Neural cell (in vitro differentiated cells): ENCODE measurements around the gene TRIM37. TPM values are rescaled to one million over a fixed set of nuclear protein-coding genes. Genes with fewer than 3 reads are reported as not detected.

Experiments
- H2AFZ ChIP-seq: fragments of 200-600, 300-800 bp; sonication (generic), shearing (Covaris generic); 2 replicates; pipeline ENCODE4 v1.6.0; 2014; ENCODE audit warnings: low read depth, mild to moderate bottlenecking, antibody characterized with exemption, low read length, moderate library complexity
- H3F3A ChIP-seq: fragments of 200-600 bp; shearing (Covaris generic); 2 replicates; pipeline ENCODE4 v1.6.1; 2016; ENCODE audit warnings: mild to moderate bottlenecking, moderate library complexity, mixed read lengths, antibody characterized with exemption, low read length; ENCODE audit not compliant: insufficient read depth, poor library complexity, severe bottlenecking
- H3K27ac ChIP-seq: fragments of 200-600, 300-800 bp; sonication (generic), shearing (Covaris generic); 2 replicates; pipeline ENCODE4 v1.5.1; 2014; ENCODE audit warnings: mild to moderate bottlenecking, low read length, moderate library complexity
- H3K27me3 ChIP-seq: fragments of 300-800, 200-600 bp; sonication (generic), shearing (Covaris generic); 2 replicates; pipeline ENCODE4 v1.6.0; 2014; ENCODE audit warnings: mild to moderate bottlenecking, low read depth, low read length, moderate library complexity; ENCODE audit not compliant: insufficient read depth
- H3K36me3 ChIP-seq: fragments of 300-800, 200-600 bp; sonication (generic), shearing (Covaris generic); 2 replicates; pipeline ENCODE4 v1.5.1; 2014; ENCODE audit warnings: mild to moderate bottlenecking, antibody characterized with exemption, low read length, moderate library complexity; ENCODE audit not compliant: insufficient read depth
- H3K4me2 ChIP-seq: fragments of 300-800, 200-600 bp; sonication (generic), shearing (Covaris generic); 2 replicates; pipeline ENCODE4 v1.6.0; 2014; ENCODE audit warnings: mild to moderate bottlenecking, low read length
- H3K4me3 ChIP-seq: fragments of 300-800, 200-600 bp; sonication (generic), shearing (Covaris generic); 2 replicates; pipeline ENCODE4 v1.5.1; 2014; ENCODE audit warnings: mild to moderate bottlenecking, low read length, moderate library complexity
- H3K79me2 ChIP-seq: fragments of 200-600 bp; shearing (Covaris generic); replicated peaks from 2 replicates; pipeline ENCODE4 v1.6.0; 2014; ENCODE audit warnings: mild to moderate bottlenecking, low read length, moderate library complexity; ENCODE audit not compliant: insufficient read depth
- H3K9ac ChIP-seq: fragments of 300-800, 200-600 bp; sonication (generic), shearing (Covaris generic); 2 replicates; pipeline ENCODE4 v1.6.1; 2016; ENCODE audit warnings: mild to moderate bottlenecking, low read length, mixed read lengths
- H3K9me2 ChIP-seq: fragments of 200-600 bp; shearing (Covaris generic); 2 replicates; pipeline ENCODE4 v1.6.1; 2016; ENCODE audit warnings: mild to moderate bottlenecking, low read length, mixed read lengths; ENCODE audit not compliant: insufficient read depth
- H3K9me3 ChIP-seq: fragments of 200-600, 300-800 bp; sonication (generic), shearing (Covaris generic); 2 replicates; pipeline ENCODE4 v1.6.1; 2016; ENCODE audit warnings: mild to moderate bottlenecking, mixed run types, low read length, moderate library complexity, mixed read lengths
- H4K20me1 ChIP-seq: fragments of 200-600 bp; shearing (Covaris generic); 2 replicates; pipeline ENCODE4 v1.6.1; 2016; ENCODE audit warnings: mild to moderate bottlenecking, mixed run types; ENCODE audit not compliant: insufficient read depth
- EP300 ChIP-seq: fragments of 450-650 bp; conservative IDR thresholded peaks from 2 replicates; pipeline ENCODE4 v1.6.1; 2014; ENCODE audit warnings: antibody characterized with exemption, mild to moderate bottlenecking, moderate library complexity; ENCODE audit not compliant: poor library complexity, severe bottlenecking
- EZH2 ChIP-seq: fragments of 200-600, 300-800 bp; shearing (Covaris generic), sonication (generic); IDR thresholded peaks from 2 replicates; pipeline ENCODE4 v1.6.1; 2014; ENCODE audit warnings: antibody characterized with exemption, low read length, borderline replicate concordance, mild to moderate bottlenecking; ENCODE audit not compliant: insufficient read depth, poor library complexity, severe bottlenecking
- MXI1 ChIP-seq: fragments of 450-650 bp; conservative IDR thresholded peaks from 2 replicates; pipeline ENCODE4 v1.6.1; 2014; ENCODE audit warnings: antibody characterized with exemption, mild to moderate bottlenecking; ENCODE audit not compliant: poor library complexity, severe bottlenecking
- POLR2AphosphoS5 ChIP-seq: IDR thresholded peaks from 2 replicates; pipeline ENCODE4 v1.6.1; 2012
- RAD21 ChIP-seq: fragments of 450-650 bp; conservative IDR thresholded peaks from 2 replicates; pipeline ENCODE4 v1.6.1; 2014; ENCODE audit warnings: antibody characterized with exemption, mild to moderate bottlenecking, moderate library complexity
- REST ChIP-seq: IDR thresholded peaks from 2 replicates; pipeline ENCODE4 v1.6.1; 2012; ENCODE audit warnings: borderline replicate concordance
- SMC3 ChIP-seq: fragments of 450-650 bp; conservative IDR thresholded peaks from 2 replicates; pipeline ENCODE4 v1.6.1; 2014; ENCODE audit warnings: antibody characterized with exemption, mild to moderate bottlenecking, moderate library complexity; ENCODE audit not compliant: poor library complexity
- TAF1 ChIP-seq: IDR thresholded peaks from 2 replicates; pipeline ENCODE4 v1.6.1; 2012; ENCODE audit warnings: low read depth
- polyA plus RNA-seq: library from polyadenylated mRNA; depleted of rRNA; stranded (reverse); fragments of >200 nt; gene quantifications from 2 replicates; pipeline ENCODE4 v1.2.3, GENCODE V29; 2014
- TF ChIP-seq, protein P1 (sequence below): fragments of 450-650 bp; IDR thresholded peaks from 2 replicates; pipeline ENCODE4 v1.5.1; 2014; ENCODE audit warnings: antibody characterized with exemption, mild to moderate bottlenecking, moderate library complexity; ENCODE audit not compliant: poor library complexity, severe bottlenecking

The TRIM37 gene
- polyA plus RNA-seq, 1 donor from 2014 or later: 65.2 TPM

DNA sequence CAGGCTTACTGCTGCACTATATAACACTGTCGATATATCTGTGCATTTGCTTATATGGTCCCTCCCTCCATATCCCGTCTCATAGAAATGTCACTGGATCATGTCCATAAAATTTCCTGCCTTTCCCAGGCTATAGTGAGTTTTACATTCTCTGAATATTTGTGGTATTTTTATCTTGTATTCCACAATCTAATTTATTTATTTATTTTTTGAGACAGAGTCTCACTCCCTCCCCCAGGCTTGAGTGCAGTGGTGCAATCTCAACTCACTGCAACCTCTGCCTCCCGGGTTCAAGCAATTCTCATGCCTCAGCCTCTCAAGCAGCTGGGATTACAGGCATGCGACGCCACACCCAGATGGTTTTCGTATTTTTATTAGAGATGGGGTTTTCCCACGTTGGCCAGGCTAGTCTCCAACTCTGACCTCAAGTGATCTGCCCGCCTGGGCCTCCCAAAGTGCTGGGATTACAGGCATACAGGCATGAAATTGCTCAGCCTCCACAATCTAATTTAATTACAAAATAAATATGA is 12.9 kb downstream of the TRIM37 start:
- no peaks in the 10 kb centered on the region for H3K9me2 ChIP-seq
- H3K9ac ChIP-seq: no peak overlapping the region
- H3K4me3 ChIP-seq: no peak overlapping the region
- H3F3A ChIP-seq: no peaks in the 10 kb centered on the region
- TF ChIP-seq POLR2AphosphoS5 (no peak), REST (no peak), TAF1 (no peak), MXI1 (no peak), EZH2 (no peak), SMC3 (no peak), RAD21 (no peak), EP300 (no peak)
- TF ChIP-seq, protein P1, sequence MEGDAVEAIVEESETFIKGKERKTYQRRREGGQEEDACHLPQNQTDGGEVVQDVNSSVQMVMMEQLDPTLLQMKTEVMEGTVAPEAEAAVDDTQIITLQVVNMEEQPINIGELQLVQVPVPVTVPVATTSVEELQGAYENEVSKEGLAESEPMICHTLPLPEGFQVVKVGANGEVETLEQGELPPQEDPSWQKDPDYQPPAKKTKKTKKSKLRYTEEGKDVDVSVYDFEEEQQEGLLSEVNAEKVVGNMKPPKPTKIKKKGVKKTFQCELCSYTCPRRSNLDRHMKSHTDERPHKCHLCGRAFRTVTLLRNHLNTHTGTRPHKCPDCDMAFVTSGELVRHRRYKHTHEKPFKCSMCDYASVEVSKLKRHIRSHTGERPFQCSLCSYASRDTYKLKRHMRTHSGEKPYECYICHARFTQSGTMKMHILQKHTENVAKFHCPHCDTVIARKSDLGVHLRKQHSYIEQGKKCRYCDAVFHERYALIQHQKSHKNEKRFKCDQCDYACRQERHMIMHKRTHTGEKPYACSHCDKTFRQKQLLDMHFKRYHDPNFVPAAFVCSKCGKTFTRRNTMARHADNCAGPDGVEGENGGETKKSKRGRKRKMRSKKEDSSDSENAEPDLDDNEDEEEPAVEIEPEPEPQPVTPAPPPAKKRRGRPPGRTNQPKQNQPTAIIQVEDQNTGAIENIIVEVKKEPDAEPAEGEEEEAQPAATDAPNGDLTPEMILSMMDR: no peak
- H4K20me1 ChIP-seq: no peaks in the 10 kb centered on the region
- H3K36me3 ChIP-seq: peaks cover 4% of the 10 kb centered on the region
- H3K4me2 ChIP-seq: no peak overlapping the region
- H3K79me2 ChIP-seq: peaks cover 2% of the 10 kb centered on the region
- no peaks in the 10 kb centered on the region for H3K9me3 ChIP-seq
- no peaks in the 10 kb centered on the region for H3K27me3 ChIP-seq
- H2AFZ ChIP-seq: no peak overlapping the region
- H3K27ac ChIP-seq: no peak overlapping the region

DNA sequence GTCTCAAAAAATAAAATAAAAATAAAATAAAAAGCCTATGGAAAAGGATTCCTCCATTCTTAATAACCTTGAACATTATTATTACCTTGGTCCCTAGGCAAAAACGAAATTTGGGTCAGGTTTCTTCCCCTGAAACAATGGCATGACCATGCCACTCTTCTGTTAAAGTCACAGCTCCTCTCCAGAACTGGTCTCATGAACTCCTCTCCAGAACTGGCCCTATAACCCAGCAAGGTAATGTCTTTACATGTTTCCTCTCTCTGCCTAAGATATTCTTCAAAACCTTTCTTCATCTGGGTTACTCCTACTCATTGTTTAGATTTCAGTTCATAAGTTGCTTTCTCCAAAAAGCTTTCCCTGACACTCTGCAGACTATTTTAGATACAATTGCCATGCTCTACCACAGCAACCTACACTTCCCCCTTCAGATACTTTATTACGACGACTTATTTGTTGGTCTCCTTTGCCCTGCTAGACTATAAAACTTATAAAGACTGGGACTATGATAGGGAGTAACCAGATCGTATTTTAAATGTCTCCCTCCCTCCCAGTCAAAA is 13.5 kb downstream of the TRIM37 start:
- no peak overlapping the region for H3K4me3 ChIP-seq

More for the DNA sequence above, 13.5 kb downstream of the TRIM37 start:
- no peak for TF ChIP-seq TAF1
- TF ChIP-seq POLR2AphosphoS5: no peak
- TF ChIP-seq SMC3: no peak
- TF ChIP-seq RAD21: no peak
- TF ChIP-seq, protein P1: no peak
- TF ChIP-seq EP300: no peak
- TF ChIP-seq MXI1: no peak
- no peak for TF ChIP-seq REST
- no peak for TF ChIP-seq EZH2
- no peaks in the 10 kb centered on the region for H3K9me2 ChIP-seq
- no peak overlapping the region for H3K9ac ChIP-seq
- no peaks in the 10 kb centered on the region for H3K9me3 ChIP-seq
- H3K27me3 ChIP-seq: no peaks in the 10 kb centered on the region
- H3F3A ChIP-seq: no peaks in the 10 kb centered on the region
- no peak overlapping the region for H3K27ac ChIP-seq
- H2AFZ ChIP-seq: no peak overlapping the region
- peaks cover 3% of the 10 kb centered on the region for H3K36me3 ChIP-seq
- H3K79me2 ChIP-seq: peaks cover 2% of the 10 kb centered on the region
- no peaks in the 10 kb centered on the region for H4K20me1 ChIP-seq
- H3K4me2 ChIP-seq: no peak overlapping the region
